BJ (cell line): Measurements from ENCODE around the gene ZFP28. TPM values are rescaled to one million over a fixed set of nuclear protein-coding genes. Genes with fewer than 3 reads are reported as not detected.
A peak's percentile ranks its signal among the peaks of the same experiment; 100 is the strongest.

ENCODE experiments used
- CTCF ChIA-PET: fragments of 350-600 bp; formaldehyde crosslinking; extraction: SDS; loops from one replicate; lab custom pipeline; 2021; ENCODE audit warnings: antibody characterized with exemption, inconsistent platforms; lab: Yijun Ruan, JAX
- POLR2A ChIA-PET: fragments of 300-600 bp; sonication (Branson Sonifier 250); formaldehyde crosslinking; extraction: SDS; loops from one replicate; lab custom pipeline; 2021; ENCODE audit warnings: antibody characterized with exemption; lab: Charles Lee
- DNase-seq: peaks from one replicate; pipeline ENCODE4 v3.0.0-alpha.2; 2011; ENCODE audit warnings: low read depth
- H3K27me3 ChIP-seq: 2 replicates; pipeline ENCODE4 v1.6.0; 2011; ENCODE audit warnings: low read length; ENCODE audit not compliant: control insufficient read depth, insufficient read depth
- H3K36me3 ChIP-seq: 2 replicates; pipeline ENCODE4 v1.5.1; 2011; ENCODE audit warnings: low read length; ENCODE audit not compliant: control insufficient read depth, insufficient read depth
- H3K4me3 ChIP-seq: 2 replicates; pipeline ENCODE4 v1.5.1; 2011; ENCODE audit warnings: low read depth, mild to moderate bottlenecking, control low read depth, low read length
- CTCF ChIP-seq: IDR thresholded peaks from 2 replicates; pipeline ENCODE4 v1.5.1; 2011; ENCODE audit warnings: low read depth, mild to moderate bottlenecking, control low read depth, inconsistent platforms, low read length, moderate library complexity; ENCODE audit not compliant: insufficient read depth
- polyA plus RNA-seq: library from polyadenylated mRNA; depleted of rRNA; stranded (reverse); fragments of >200 nt; gene quantifications from 2 replicates; pipeline ENCODE4 v1.2.3, GENCODE V29; 2011

Gene ZFP28
- polyA plus RNA-seq, 1 experiment: 2.6 TPM

DNA sequence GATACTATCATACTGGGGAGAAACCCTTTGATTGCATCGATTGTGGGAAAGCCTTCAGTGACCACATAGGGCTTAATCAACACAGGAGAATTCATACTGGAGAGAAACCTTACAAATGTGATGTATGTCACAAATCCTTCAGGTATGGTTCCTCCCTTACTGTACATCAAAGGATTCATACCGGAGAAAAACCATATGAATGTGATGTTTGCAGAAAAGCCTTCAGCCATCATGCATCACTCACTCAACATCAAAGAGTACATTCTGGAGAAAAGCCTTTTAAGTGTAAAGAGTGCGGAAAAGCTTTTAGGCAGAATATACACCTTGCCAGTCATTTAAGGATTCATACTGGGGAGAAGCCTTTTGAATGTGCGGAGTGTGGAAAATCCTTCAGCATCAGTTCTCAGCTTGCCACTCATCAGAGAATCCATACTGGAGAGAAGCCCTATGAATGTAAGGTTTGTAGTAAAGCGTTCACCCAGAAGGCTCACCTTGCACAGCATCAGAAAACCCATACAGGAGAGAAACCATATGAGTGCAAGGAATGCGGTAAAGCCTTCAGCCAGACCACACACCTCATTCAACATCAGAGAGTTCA is 15.6 kb downstream of the ZFP28 start:
- Histone ChIP-seq H3K4me3 (no peak overlapping the region), H3K27me3 (no peaks in the 10 kb centered on the region), H3K36me3 (peaks cover 22% of the 10 kb centered on the region)
- ChIA-PET POLR2A (no interaction called here), CTCF (no interaction called here)
- DNase-seq: no peak
- no peak for TF ChIP-seq CTCF

- ChIA-PET CTCF (interaction anchor here (1.2 kb wide), 1 partner anchor 18 kb away, joined by 3 read pairs; no protein-coding TSS in a partner anchor), POLR2A (no interaction called here)
- no peak for TF ChIP-seq CTCF
- H3K4me3 ChIP-seq: no peak overlapping the region
- no peaks in the 10 kb centered on the region for H3K27me3 ChIP-seq
- H3K36me3 ChIP-seq: no peaks in the 10 kb centered on the region
- DNase-seq: no peak
These were observed 24.0 kb downstream of the ZFP28 start for GRCh38 chr19:56562766-56563165.

DNA sequence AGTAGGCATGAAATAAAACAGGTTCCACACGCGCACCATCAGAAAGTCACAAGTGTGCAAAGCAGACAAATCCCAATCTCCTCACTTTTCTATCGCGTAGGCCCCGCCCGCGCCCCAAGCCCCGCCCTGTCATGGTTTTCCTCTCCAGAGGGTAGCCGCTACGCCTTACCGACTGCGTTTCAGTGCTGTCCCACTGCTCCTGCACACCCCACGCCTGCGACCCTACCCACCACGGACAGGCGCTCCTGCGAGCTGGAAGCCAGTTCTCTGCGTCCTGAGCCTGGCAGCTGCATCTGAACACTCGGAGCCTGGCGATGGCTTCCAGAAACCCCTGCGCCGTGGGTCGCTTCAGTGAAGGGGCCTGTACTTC is 28.1 kb downstream of the ZFP28 start:
- no peak for DNase-seq
- H3K4me3 ChIP-seq: peak overlapping the region; percentile 86
- H3K36me3 ChIP-seq: peaks cover 6% of the 10 kb centered on the region
- no peak for TF ChIP-seq CTCF
- ChIA-PET POLR2A (no interaction called here), CTCF (interaction anchor here (0.6 kb wide), 1 partner anchor 858 kb away, joined by 3 read pairs; no protein-coding TSS in a partner anchor)
- no peaks in the 10 kb centered on the region for H3K27me3 ChIP-seq

DNA sequence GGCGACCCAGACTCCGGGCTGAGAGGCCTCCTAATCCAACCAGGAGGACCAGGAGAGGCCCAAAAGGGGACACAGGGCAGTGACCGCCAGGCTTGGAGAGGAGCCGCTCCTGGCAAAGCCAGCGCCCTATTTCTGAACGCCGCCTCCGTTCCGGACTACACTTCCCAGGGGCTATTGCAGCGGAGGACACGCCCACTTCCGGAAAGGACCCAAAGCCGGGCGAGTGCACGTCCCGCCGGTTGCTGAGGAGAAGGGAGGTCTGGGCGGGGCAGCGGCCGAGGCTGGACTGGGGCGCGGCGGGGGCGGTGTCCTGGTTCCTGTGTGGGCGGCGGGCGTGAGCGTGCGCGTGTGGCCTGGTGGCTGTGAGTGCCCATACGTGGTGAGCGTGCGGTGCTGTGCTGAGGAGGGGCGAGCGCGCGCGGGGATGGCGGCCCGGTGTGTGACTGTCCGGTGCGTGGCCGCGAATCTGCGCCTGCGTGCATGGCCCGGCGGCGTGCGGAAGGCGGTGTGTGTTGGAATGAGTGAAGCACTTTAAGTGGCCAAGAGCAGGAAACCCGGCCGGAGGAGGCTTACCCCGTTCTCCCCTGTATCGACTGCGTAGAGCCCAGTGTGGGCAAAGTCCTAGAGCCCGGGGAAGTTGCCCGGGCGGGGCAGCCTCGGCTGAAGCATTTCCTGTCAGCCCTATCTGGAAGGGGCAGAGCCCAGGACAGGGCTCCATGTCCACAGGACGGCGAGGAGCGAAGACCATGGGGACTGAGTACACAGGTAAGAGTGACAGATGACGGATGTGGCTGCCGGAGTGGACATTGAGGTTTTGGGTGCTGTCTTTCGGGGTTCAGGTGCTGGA is 28.7 kb downstream of the ZFP28 start, which contains the start of gene ZNF470:
Gene ZNF470 (plus strand): TSS at position 195 of the 847 bp plus-strand sequence. CDS start 2,844 bp downstream, outside the sequence.
- TF ChIP-seq CTCF: no peak
- ChIA-PET CTCF (interaction anchor here (0.6 kb wide), 1 partner anchor 857 kb away, joined by 3 read pairs; no protein-coding TSS in a partner anchor), POLR2A (no interaction called here)
- peak; percentile 46 for DNase-seq
- Histone ChIP-seq H3K4me3 (peak within 1 kb of the TSS; percentile 86), H3K36me3 (peaks cover 6% of the 10 kb centered on the region), H3K27me3 (no peaks in the 10 kb centered on the region)

- POLR2A ChIA-PET: no interaction called here
- H3K27me3 ChIP-seq: no peaks in the 10 kb centered on the region
- TF ChIP-seq CTCF: no peak
- H3K4me3 ChIP-seq: no peak overlapping the region
- CTCF ChIA-PET: no interaction called here
- no peak for DNase-seq
- H3K36me3 ChIP-seq: peaks cover 7% of the 10 kb centered on the region
These were observed 33.8 kb downstream of the ZFP28 start for GRCh38 chr19:56572589-56572988.
